SK-N-SH (cell line): ENCODE results near the gene SGSM2.

ENCODE experiments used
- CHD2 ChIP-seq: fragments of 150-350 bp; IDR thresholded peaks from 2 replicates; pipeline ENCODE4 v1.6.1; 2018; ENCODE audit warnings: low read length; ENCODE audit not compliant: partially characterized antibody
- EP300 ChIP-seq, 2 experiments: IDR thresholded peaks; 2 replicates each; pipeline versions ENCODE4 v1.4.0 to v1.6.1; 2012; ENCODE audit warnings: borderline replicate concordance in 1 of 2, low read depth in 1 of 2, low read length in 1 of 2
- EZH2phosphoT487 ChIP-seq: fragments of 200-600 bp; sonication (generic); IDR thresholded peaks from 2 replicates; pipeline ENCODE4 v1.6.1; 2017; ENCODE audit warnings: low read depth, mixed run types, mild to moderate bottlenecking, antibody characterized with exemption, moderate library complexity, borderline replicate concordance
- GABPA ChIP-seq: IDR thresholded peaks from 2 replicates; pipeline ENCODE4 v1.4.0; 2012; ENCODE audit warnings: low read depth, mild to moderate bottlenecking
- NFIC ChIP-seq: IDR thresholded peaks from 2 replicates; pipeline ENCODE4 v1.4.0; 2012; ENCODE audit warnings: borderline replicate concordance
- NRF1 ChIP-seq: IDR thresholded peaks from 2 replicates; pipeline ENCODE4 v1.6.1; 2012; ENCODE audit warnings: low read depth, mild to moderate bottlenecking, low read length
- RFX5 ChIP-seq: IDR thresholded peaks from 2 replicates; pipeline ENCODE4 v1.6.1; 2012; ENCODE audit warnings: mild to moderate bottlenecking, improper control_type of control experiment, low read length
- YY1 ChIP-seq: IDR thresholded peaks from 2 replicates; pipeline ENCODE4 v1.4.0; 2012; ENCODE audit warnings: low read depth, mild to moderate bottlenecking
- TF ChIP-seq, protein P1 (sequence below): IDR thresholded peaks from 2 replicates; pipeline ENCODE4 v1.4.0; 2012; ENCODE audit warnings: low read depth
- TF ChIP-seq, protein P2 (sequence below): IDR thresholded peaks from 2 replicates; pipeline ENCODE4 v1.4.0; 2012; ENCODE audit warnings: low read depth, borderline replicate concordance
- TF ChIP-seq, protein P3 (sequence below): fragments of 200-600 bp; sonication (generic); IDR thresholded peaks from 2 replicates; pipeline ENCODE4 v1.6.1; 2017; ENCODE audit warnings: antibody characterized with exemption, mild to moderate bottlenecking, moderate library complexity

DNA sequence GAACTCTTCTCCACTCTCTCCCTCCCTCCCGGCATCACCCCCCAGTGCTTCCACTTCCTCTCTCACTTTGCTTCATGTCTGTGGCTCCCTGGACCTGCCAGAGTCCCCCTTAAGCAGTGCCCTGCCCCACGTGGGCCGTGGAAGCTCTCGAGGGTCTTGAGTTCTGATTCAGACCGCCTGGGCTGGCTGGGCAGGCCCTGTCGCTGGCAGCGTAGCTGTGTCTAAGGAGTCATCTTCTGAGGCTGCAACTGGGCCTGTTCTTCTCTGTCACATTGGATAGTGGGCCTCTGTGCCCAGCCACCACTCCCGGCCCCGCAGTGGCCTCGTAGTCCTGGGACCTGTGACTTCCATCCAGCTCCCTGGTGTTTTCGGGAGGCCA lies 32.9 kb downstream of the SGSM2 start:
- TF ChIP-seq, protein P1, sequence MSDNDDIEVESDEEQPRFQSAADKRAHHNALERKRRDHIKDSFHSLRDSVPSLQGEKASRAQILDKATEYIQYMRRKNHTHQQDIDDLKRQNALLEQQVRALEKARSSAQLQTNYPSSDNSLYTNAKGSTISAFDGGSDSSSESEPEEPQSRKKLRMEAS: no peak
- TF ChIP-seq, protein P2, sequence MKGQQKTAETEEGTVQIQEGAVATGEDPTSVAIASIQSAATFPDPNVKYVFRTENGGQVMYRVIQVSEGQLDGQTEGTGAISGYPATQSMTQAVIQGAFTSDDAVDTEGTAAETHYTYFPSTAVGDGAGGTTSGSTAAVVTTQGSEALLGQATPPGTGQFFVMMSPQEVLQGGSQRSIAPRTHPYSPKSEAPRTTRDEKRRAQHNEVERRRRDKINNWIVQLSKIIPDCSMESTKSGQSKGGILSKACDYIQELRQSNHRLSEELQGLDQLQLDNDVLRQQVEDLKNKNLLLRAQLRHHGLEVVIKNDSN: no peak
- TF ChIP-seq YY1 (no peak), NRF1 (no peak), RFX5 (no peak), GABPA (no peak), CHD2 (no peak), NFIC (no peak), EP300 (IDR thresholded peaks at IDR 0.05; ENCODE audit: borderline replicate concordance in 1 of 2, low read depth in 1 of 2, low read length in 1 of 2) (no peak), EZH2phosphoT487 (no peak)
- TF ChIP-seq, protein P3, sequence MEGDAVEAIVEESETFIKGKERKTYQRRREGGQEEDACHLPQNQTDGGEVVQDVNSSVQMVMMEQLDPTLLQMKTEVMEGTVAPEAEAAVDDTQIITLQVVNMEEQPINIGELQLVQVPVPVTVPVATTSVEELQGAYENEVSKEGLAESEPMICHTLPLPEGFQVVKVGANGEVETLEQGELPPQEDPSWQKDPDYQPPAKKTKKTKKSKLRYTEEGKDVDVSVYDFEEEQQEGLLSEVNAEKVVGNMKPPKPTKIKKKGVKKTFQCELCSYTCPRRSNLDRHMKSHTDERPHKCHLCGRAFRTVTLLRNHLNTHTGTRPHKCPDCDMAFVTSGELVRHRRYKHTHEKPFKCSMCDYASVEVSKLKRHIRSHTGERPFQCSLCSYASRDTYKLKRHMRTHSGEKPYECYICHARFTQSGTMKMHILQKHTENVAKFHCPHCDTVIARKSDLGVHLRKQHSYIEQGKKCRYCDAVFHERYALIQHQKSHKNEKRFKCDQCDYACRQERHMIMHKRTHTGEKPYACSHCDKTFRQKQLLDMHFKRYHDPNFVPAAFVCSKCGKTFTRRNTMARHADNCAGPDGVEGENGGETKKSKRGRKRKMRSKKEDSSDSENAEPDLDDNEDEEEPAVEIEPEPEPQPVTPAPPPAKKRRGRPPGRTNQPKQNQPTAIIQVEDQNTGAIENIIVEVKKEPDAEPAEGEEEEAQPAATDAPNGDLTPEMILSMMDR: no peak
